Neural crest cell (in vitro differentiated cells): ENCODE measurements around the gene NOTCH4. TPM values are rescaled to one million over a fixed set of nuclear protein-coding genes. Genes with fewer than 3 reads are reported as not detected.

ENCODE experiments used
- DNase-seq: peaks from one replicate; pipeline ENCODE4 v3.0.0; 2021; ENCODE audit warnings: low read depth, mixed read lengths, low spot score
- H3K27ac Mint-ChIP-seq: one replicate; pipeline ENCODE4 v1.8.0; 2021; ENCODE audit warnings: mild to moderate bottlenecking, mixed read lengths; ENCODE audit not compliant: unreplicated experiment
- H3K27me3 Mint-ChIP-seq: 2 replicates; pipeline ENCODE4 v1.8.0; 2021; ENCODE audit warnings: low read depth, mild to moderate bottlenecking, mixed read lengths
- H3K36me3 Mint-ChIP-seq: 2 replicates; pipeline ENCODE4 v1.8.0; 2021; ENCODE audit warnings: low read depth, mild to moderate bottlenecking, mixed read lengths
- H3K4me1 Mint-ChIP-seq: 2 replicates; pipeline ENCODE4 v1.8.0; 2021; ENCODE audit warnings: mixed read lengths
- H3K4me3 Mint-ChIP-seq: one replicate; pipeline ENCODE4 v1.8.0; 2021; ENCODE audit warnings: mild to moderate bottlenecking, mixed read lengths
- H3K9me3 Mint-ChIP-seq: 2 replicates; pipeline ENCODE4 v1.8.0; 2021; ENCODE audit warnings: mixed read lengths
- CTCF ChIP-seq: fragments of 200-600 bp; sonication (generic); conservative IDR thresholded peaks from 2 replicates; pipeline ENCODE4 v1.5.0; 2021; ENCODE audit warnings: antibody characterized with exemption, mild to moderate bottlenecking
- total RNA-seq: library from RNA; stranded (reverse); gene quantifications from 2 replicates; pipeline ENCODE4 v1.2.1, GENCODE V29; 2021

NOTCH4 gene
- total RNA-seq, 1 donor from 2014 or later = 5.6 TPM

GRCh38 chr6:32181148-32181702, 42.6 kb downstream of the NOTCH4 start:
- peak overlapping the region; percentile 76 for H3K4me3 Mint-ChIP-seq
- no peak overlapping the region for H3K27ac Mint-ChIP-seq
- H3K27me3 Mint-ChIP-seq = peaks cover 6% of the 10 kb centered on the region

DNA sequence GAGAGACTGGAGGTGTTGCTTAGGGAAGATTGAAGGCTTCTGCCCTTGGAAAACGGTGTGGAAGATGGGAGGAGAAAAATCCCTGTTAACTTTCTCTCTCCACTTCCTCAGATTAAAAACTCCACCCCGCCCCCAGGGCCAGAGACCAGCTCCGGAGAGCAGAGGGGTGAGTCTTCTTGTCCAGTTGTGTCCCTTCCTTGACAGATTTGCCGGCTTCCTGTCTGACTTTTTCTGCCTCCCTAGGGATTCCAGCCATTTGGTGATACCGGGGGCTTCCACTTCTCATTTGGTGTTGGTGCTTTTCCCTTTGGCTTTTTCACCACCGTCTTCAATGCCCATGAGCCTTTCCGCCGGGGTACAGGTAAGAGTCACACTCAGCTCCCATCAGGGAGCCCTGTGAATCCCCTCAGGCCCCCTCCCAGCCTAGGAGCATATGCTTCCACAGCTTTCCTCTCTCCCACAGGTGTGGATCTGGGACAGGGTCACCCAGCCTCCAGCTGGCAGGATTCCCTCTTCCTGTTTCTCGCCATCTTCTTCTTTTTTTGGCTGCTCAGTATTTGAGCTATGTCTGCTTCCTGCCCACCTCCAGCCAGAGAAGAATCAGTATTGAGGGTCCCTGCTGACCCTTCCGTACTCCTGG, 44.0 kb downstream of the NOTCH4 start:
- DNase-seq = no peak
- peaks cover 51% of the 10 kb centered on the region for H3K4me1 Mint-ChIP-seq
- H3K9me3 Mint-ChIP-seq = no peaks in the 10 kb centered on the region
- H3K4me3 Mint-ChIP-seq = peak overlapping the region; percentile 76
- no peak overlapping the region for H3K27ac Mint-ChIP-seq
- H3K36me3 Mint-ChIP-seq = peaks cover 4% of the 10 kb centered on the region
- TF ChIP-seq CTCF = no peak
- peaks cover 6% of the 10 kb centered on the region for H3K27me3 Mint-ChIP-seq

More at GRCh38 chr6:32181148-32181702, 42.6 kb downstream of the NOTCH4 start:
- no peak for DNase-seq
- Mint-ChIP-seq H3K9me3 (no peaks in the 10 kb centered on the region), H3K4me1 (peaks cover 53% of the 10 kb centered on the region), H3K36me3 (peaks cover 7% of the 10 kb centered on the region)
- TF ChIP-seq CTCF = no peak

DNA sequence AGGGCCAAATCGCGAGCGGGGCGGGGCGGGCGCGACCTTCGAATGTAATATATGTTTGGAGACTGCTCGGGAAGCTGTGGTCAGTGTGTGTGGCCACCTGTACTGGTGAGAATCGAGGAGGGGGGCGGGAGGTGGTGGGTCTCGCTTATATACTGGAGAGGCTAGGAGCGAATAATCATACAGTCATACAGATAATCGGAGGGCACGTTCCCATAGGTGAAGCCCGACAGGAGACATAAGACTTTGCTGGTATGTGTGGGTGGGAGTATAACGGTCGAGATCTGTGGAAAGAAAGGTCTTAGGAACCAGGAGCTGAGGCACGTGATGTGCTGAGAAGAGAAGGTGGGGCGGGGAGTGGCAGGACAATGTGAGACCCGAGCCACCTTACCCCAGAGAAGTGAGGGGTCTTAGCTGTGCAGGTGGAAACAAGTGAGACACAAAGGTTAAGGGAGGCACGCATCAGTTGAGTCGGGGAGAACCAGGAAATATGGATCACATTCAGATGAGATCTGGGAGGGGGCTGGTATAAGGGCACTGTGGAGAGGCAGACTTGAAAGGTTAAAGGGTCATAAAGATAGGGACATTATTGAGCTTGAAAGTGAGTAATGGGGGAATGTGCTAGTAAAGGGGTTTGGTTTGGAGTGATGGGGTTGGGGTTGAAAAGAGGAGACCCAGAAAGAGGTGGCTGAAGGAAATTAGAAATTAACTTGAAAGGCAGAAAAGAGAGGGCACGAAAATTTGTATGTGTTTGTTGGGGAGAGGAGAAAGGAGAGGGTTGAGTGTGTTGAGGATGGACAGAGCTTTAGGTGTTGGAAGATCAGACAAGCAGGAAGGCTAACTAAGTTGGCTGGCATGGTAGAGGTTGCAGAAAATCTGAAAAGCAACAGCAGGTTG, 45.1 kb downstream of the NOTCH4 start:
- Mint-ChIP-seq H3K36me3 (peaks cover 4% of the 10 kb centered on the region), H3K27me3 (peaks cover 6% of the 10 kb centered on the region), H3K4me3 (peak overlapping the region; percentile 98), H3K9me3 (no peaks in the 10 kb centered on the region), H3K4me1 (peaks cover 60% of the 10 kb centered on the region), H3K27ac (peak overlapping the region; percentile 98)
- no peak for DNase-seq
- TF ChIP-seq CTCF = no peak

GRCh38 chr6:32177788-32178546, 45.9 kb downstream of the NOTCH4 start, which contains the start of gene RNF5:
TSS of gene RNF5 (plus strand) at chr6:32178405. CDS start at chr6:32178512, 107 bp downstream.
- TF ChIP-seq CTCF = no peak
- Mint-ChIP-seq H3K27ac (peak within 1 kb of the TSS; percentile 98), H3K9me3 (no peaks in the 10 kb centered on the region), H3K27me3 (peaks cover 6% of the 10 kb centered on the region), H3K4me3 (peak within 1 kb of the TSS; percentile 98), H3K36me3 (peaks cover 4% of the 10 kb centered on the region), H3K4me1 (peaks cover 63% of the 10 kb centered on the region)
- DNase-seq = peak; percentile 90

DNA sequence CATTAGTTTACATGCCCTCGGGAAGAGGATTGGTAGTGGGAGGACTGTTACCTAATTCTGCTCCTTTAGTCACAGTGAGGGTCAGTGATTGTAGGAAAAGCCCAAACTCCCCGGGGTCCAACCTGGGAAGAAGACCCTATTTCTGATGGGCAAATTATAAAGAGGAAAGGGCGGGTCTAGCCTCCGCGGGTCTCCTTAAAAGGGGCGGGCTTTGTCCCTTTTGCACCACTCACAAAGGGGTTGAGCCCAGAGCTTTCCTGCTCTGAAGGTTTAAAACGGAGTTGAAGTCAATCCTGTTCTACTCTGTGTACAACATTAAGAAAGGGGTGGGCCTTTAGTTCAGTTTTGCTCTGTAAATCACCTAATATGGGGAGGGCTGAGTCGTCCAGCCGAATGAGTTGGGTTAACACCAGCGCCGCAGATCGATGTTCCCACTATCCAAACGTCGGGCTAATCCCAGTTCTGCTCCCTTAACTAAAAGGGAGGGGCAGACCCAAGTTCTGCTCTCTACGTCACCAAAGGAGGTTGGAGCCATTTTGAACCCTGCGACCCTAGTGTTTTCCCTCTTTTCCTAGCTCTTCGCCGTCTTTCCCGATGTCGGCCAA, 46.6 kb downstream of the NOTCH4 start:
- H3K27ac Mint-ChIP-seq = peak overlapping the region; percentile 98
- peaks cover 4% of the 10 kb centered on the region for H3K36me3 Mint-ChIP-seq
- H3K27me3 Mint-ChIP-seq = peaks cover 6% of the 10 kb centered on the region
- H3K4me3 Mint-ChIP-seq = peak overlapping the region; percentile 98
- H3K4me1 Mint-ChIP-seq = peaks cover 67% of the 10 kb centered on the region
- no peak for TF ChIP-seq CTCF
- no peaks in the 10 kb centered on the region for H3K9me3 Mint-ChIP-seq
- no peak for DNase-seq
